HEK293 (cell line): ENCODE data around the gene ACACB.

Experiments
- CTCF ChIA-PET: fragments of 350-600 bp; formaldehyde crosslinking; extraction: SDS; loops from one replicate; lab custom pipeline; 2021; ENCODE audit warnings: antibody characterized with exemption; lab: Yijun Ruan, JAX
- POLR2A ChIA-PET: fragments of 300-600 bp; formaldehyde crosslinking; extraction: SDS; loops from one replicate; lab custom pipeline; 2020; ENCODE audit warnings: antibody characterized with exemption, inconsistent platforms; lab: Yijun Ruan, JAX
- H3K27ac ChIP-seq: fragments of 200-500 bp; sonication (Bioruptor generic); 2 replicates; pipeline ENCODE4 v1.5.1; 2014; ENCODE audit warnings: low read depth, low read length, control low read depth, inconsistent platforms; ENCODE audit errors: extremely low read depth
- H3K36me3 ChIP-seq, 2 experiments: fragments of 200-500 bp in 1 of 2; sonication (Bioruptor generic) in 1 of 2; 1 replicate in 1 of 2; 2 replicates in 1 of 2; pipeline ENCODE4 v1.5.1; 2014 to 2017; ENCODE audit warnings: inconsistent platforms in 2 of 2, low read length in 2 of 2; ENCODE audit not compliant: control insufficient read depth in 2 of 2, insufficient read depth in 1 of 2
- H3K4me1 ChIP-seq: fragments of 200-500 bp; sonication (Bioruptor generic); 2 replicates; pipeline ENCODE4 v1.5.1; 2014; ENCODE audit warnings: mild to moderate bottlenecking, low read length, inconsistent platforms; ENCODE audit not compliant: control insufficient read depth, insufficient read depth
- H3K4me3 ChIP-seq: 2 replicates; pipeline ENCODE4 v1.5.1; 2011; ENCODE audit warnings: low read depth, mild to moderate bottlenecking, control low read depth, low read length, moderate library complexity
- H3K9me3 ChIP-seq: fragments of 200-500 bp; sonication (Bioruptor generic); 2 replicates; pipeline ENCODE4 v1.5.1; 2014; ENCODE audit warnings: low read depth, low read length, inconsistent platforms; ENCODE audit not compliant: control insufficient read depth, insufficient read depth
- BCL11A ChIP-seq: fragments of 450-650 bp; formaldehyde crosslinking; IDR thresholded peaks from 2 replicates; pipeline ENCODE4 v1.5.1; 2016; ENCODE audit warnings: low read depth, missing biosample characterization, missing genetic modification characterization
- BCL11B ChIP-seq: fragments of 450-650 bp; formaldehyde crosslinking; IDR thresholded peaks from 2 replicates; pipeline ENCODE4 v1.5.1; 2016; ENCODE audit warnings: low read depth, missing biosample characterization, missing genetic modification characterization
- FEZF1 ChIP-seq: fragments of 450-650 bp; formaldehyde crosslinking; IDR thresholded peaks from 2 replicates; pipeline ENCODE4 v1.5.1; 2016; ENCODE audit warnings: missing biosample characterization, missing genetic modification characterization
- GLI2 ChIP-seq: fragments of 450-650 bp; formaldehyde crosslinking; IDR thresholded peaks from 2 replicates; pipeline ENCODE4; 2017; ENCODE audit warnings: missing biosample characterization, missing genetic modification characterization, low read depth, borderline replicate concordance
- SALL2 ChIP-seq: fragments of 450-650 bp; formaldehyde crosslinking; IDR thresholded peaks from 2 replicates; pipeline ENCODE4 v1.5.0; 2017; ENCODE audit warnings: missing biosample characterization, mild to moderate bottlenecking, missing genetic modification characterization, borderline replicate concordance
- SP2 ChIP-seq: fragments of 450-650 bp; formaldehyde crosslinking; IDR thresholded peaks from 2 replicates; pipeline ENCODE4 v1.5.1; 2016; ENCODE audit warnings: missing biosample characterization, missing genetic modification characterization
- TCF7L2 ChIP-seq: IDR thresholded peaks from 2 replicates; pipeline ENCODE4 v1.6.1; 2011; ENCODE audit warnings: low read depth, mild to moderate bottlenecking, inconsistent platforms, low read length, moderate library complexity, borderline replicate concordance
- ZBTB20 ChIP-seq: fragments of 450-650 bp; formaldehyde crosslinking; IDR thresholded peaks from 2 replicates; pipeline ENCODE4 v1.5.1; 2016; ENCODE audit warnings: missing biosample characterization, missing genetic modification characterization
- ZBTB8A ChIP-seq: fragments of 450-650 bp; formaldehyde crosslinking; IDR thresholded peaks from 2 replicates; pipeline ENCODE4 v1.5.1; 2016; ENCODE audit warnings: missing biosample characterization, missing genetic modification characterization
- ZNF175 ChIP-seq: fragments of 450-650 bp; formaldehyde crosslinking; IDR thresholded peaks from 2 replicates; pipeline ENCODE4 v1.5.1; 2016; ENCODE audit warnings: missing biosample characterization, missing genetic modification characterization
- ZNF24 ChIP-seq: fragments of 450-650 bp; formaldehyde crosslinking; IDR thresholded peaks from 2 replicates; pipeline ENCODE4 v1.5.1; 2016; ENCODE audit warnings: missing biosample characterization, missing genetic modification characterization
- ZNF266 ChIP-seq: fragments of 450-650 bp; formaldehyde crosslinking; IDR thresholded peaks from 2 replicates; pipeline ENCODE4 v1.5.1; 2016; ENCODE audit warnings: missing biosample characterization, missing genetic modification characterization, low read depth
- ZNF366 ChIP-seq: fragments of 450-650 bp; formaldehyde crosslinking; conservative IDR thresholded peaks from 2 replicates; pipeline ENCODE4 v1.5.1; 2016; ENCODE audit warnings: missing biosample characterization, missing genetic modification characterization
- ZNF423 ChIP-seq: fragments of 450-650 bp; formaldehyde crosslinking; IDR thresholded peaks from 2 replicates; pipeline ENCODE4 v1.5.1; 2016; ENCODE audit warnings: missing biosample characterization, missing genetic modification characterization
- ZNF529 ChIP-seq: fragments of 450-650 bp; formaldehyde crosslinking; IDR thresholded peaks from 2 replicates; pipeline ENCODE4 v1.5.1; 2017; ENCODE audit warnings: missing genetic modification characterization, missing biosample characterization; ENCODE audit not compliant: insufficient replicate concordance
- ZNF548 ChIP-seq: fragments of 450-650 bp; formaldehyde crosslinking; IDR thresholded peaks from 2 replicates; pipeline ENCODE4 v1.5.1; 2016; ENCODE audit warnings: missing biosample characterization, missing genetic modification characterization
- ZNF555 ChIP-seq: fragments of 450-650 bp; formaldehyde crosslinking; conservative IDR thresholded peaks from 2 replicates; pipeline ENCODE4 v1.5.1; 2017; ENCODE audit warnings: missing biosample characterization, mild to moderate bottlenecking, missing genetic modification characterization, inconsistent platforms
- ZNF777 ChIP-seq: fragments of 450-650 bp; formaldehyde crosslinking; IDR thresholded peaks from 2 replicates; pipeline ENCODE4 v1.5.1; 2017; ENCODE audit warnings: missing biosample characterization, missing genetic modification characterization, borderline replicate concordance
- TF ChIP-seq, protein P1 (sequence below): fragments of 450-650 bp; formaldehyde crosslinking; IDR thresholded peaks from 2 replicates; pipeline ENCODE4 v1.5.1; 2016; ENCODE audit warnings: missing biosample characterization, missing genetic modification characterization
- TF ChIP-seq, protein P2 (sequence below): fragments of 450-650 bp; formaldehyde crosslinking; IDR thresholded peaks from 2 replicates; pipeline ENCODE4 v1.5.1; 2016; ENCODE audit warnings: missing biosample characterization, missing genetic modification characterization
- TF ChIP-seq, protein P3 (sequence below): fragments of 450-650 bp; formaldehyde crosslinking; IDR thresholded peaks from 2 replicates; pipeline ENCODE4 v1.5.1; 2016; ENCODE audit warnings: missing biosample characterization, missing genetic modification characterization, low read depth
- TF ChIP-seq, protein P4 (sequence below): fragments of 450-650 bp; formaldehyde crosslinking; IDR thresholded peaks from 2 replicates; pipeline ENCODE4 v1.5.1; 2016; ENCODE audit warnings: missing biosample characterization, missing genetic modification characterization

The ACACB gene

DNA sequence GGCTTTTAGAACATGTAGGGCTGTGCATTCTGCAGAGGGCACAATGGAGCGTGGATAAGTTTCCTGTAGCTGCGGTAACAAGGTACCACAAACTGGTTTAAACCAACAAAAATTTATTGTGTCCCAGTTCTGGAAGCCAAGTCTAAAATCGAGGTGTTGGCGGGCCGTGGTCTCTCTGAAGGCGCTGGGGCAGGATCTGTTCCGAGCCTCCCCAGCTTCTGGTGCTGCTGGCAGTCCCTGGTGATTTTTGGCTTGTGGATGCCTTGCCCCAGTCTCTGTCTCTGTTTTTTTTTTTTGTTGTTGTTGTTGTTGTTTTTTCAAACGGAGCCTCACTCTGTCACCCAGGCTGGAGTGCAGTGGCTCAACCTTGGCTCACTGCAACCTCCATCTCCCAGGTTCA is 77.5 kb downstream of the ACACB start:
- Histone ChIP-seq H3K27ac (no peak overlapping the region), H3K36me3 (peaks cover 0 to 40% of the 10 kb centered on the region in 2 experiments; a peak in 1 of 3 replicates), H3K9me3 (no peaks in the 10 kb centered on the region), H3K4me3 (no peak overlapping the region), H3K4me1 (no peaks in the 10 kb centered on the region)
- TF ChIP-seq, protein P1, sequence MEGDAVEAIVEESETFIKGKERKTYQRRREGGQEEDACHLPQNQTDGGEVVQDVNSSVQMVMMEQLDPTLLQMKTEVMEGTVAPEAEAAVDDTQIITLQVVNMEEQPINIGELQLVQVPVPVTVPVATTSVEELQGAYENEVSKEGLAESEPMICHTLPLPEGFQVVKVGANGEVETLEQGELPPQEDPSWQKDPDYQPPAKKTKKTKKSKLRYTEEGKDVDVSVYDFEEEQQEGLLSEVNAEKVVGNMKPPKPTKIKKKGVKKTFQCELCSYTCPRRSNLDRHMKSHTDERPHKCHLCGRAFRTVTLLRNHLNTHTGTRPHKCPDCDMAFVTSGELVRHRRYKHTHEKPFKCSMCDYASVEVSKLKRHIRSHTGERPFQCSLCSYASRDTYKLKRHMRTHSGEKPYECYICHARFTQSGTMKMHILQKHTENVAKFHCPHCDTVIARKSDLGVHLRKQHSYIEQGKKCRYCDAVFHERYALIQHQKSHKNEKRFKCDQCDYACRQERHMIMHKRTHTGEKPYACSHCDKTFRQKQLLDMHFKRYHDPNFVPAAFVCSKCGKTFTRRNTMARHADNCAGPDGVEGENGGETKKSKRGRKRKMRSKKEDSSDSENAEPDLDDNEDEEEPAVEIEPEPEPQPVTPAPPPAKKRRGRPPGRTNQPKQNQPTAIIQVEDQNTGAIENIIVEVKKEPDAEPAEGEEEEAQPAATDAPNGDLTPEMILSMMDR = no peak
- TF ChIP-seq BCL11A (tag by site-specific recombination) (no peak), ZNF555 (tag by site-specific recombination) (no peak), ZBTB8A (no peak), TCF7L2 (no peak), BCL11B (tag by site-specific recombination) (no peak), ZNF175 (tag by site-specific recombination) (no peak), ZNF24 (no peak), ZBTB20 (no peak), ZNF423 (tag by site-specific recombination) (no peak), SP2 (tag by site-specific recombination) (no peak), ZNF266 (tag by site-specific recombination) (no peak), GLI2 (tag by site-specific recombination) (no peak), ZNF529 (no peak), ZNF366 (tag by site-specific recombination) (no peak), SALL2 (tag by site-specific recombination) (no peak), FEZF1 (tag by site-specific recombination) (no peak)
- TF ChIP-seq, protein P2, sequence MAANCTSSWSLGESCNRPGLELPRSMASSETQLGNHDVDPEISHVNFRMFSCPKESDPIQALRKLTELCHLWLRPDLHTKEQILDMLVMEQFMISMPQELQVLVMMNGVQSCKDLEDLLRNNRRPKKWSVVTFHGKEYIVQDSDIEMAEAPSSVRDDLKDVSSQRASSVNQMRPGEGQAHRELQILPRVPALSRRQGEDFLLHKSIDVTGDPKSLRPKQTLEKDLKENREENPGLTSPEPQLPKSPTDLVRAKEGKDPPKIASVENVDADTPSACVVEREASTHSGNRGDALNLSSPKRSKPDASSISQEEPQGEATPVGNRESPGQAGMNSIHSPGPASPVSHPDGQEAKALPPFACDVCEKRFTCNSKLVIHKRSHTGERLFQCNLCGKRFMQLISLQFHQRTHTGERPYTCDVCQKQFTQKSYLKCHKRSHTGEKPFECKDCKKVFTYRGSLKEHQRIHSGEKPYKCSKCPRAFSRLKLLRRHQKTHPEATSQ (tag by site-specific recombination) = no peak
- TF ChIP-seq, protein P3, sequence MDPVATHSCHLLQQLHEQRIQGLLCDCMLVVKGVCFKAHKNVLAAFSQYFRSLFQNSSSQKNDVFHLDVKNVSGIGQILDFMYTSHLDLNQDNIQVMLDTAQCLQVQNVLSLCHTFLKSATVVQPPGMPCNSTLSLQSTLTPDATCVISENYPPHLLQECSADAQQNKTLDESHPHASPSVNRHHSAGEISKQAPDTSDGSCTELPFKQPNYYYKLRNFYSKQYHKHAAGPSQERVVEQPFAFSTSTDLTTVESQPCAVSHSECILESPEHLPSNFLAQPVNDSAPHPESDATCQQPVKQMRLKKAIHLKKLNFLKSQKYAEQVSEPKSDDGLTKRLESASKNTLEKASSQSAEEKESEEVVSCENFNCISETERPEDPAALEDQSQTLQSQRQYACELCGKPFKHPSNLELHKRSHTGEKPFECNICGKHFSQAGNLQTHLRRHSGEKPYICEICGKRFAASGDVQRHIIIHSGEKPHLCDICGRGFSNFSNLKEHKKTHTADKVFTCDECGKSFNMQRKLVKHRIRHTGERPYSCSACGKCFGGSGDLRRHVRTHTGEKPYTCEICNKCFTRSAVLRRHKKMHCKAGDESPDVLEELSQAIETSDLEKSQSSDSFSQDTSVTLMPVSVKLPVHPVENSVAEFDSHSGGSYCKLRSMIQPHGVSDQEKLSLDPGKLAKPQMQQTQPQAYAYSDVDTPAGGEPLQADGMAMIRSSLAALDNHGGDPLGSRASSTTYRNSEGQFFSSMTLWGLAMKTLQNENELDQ (tag by site-specific recombination) = no peak
- TF ChIP-seq, protein P4, sequence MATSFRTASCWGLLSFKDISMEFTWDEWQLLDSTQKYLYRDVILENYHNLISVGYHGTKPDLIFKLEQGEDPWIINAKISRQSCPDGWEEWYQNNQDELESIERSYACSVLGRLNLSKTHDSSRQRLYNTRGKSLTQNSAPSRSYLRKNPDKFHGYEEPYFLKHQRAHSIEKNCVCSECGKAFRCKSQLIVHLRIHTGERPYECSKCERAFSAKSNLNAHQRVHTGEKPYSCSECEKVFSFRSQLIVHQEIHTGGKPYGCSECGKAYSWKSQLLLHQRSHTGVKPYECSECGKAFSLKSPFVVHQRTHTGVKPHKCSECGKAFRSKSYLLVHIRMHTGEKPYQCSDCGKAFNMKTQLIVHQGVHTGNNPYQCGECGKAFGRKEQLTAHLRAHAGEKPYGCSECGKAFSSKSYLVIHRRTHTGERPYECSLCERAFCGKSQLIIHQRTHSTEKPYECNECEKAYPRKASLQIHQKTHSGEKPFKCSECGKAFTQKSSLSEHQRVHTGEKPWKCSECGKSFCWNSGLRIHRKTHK = no peak
- POLR2A ChIA-PET = no interaction called here
- CTCF ChIA-PET = no interaction called here

DNA sequence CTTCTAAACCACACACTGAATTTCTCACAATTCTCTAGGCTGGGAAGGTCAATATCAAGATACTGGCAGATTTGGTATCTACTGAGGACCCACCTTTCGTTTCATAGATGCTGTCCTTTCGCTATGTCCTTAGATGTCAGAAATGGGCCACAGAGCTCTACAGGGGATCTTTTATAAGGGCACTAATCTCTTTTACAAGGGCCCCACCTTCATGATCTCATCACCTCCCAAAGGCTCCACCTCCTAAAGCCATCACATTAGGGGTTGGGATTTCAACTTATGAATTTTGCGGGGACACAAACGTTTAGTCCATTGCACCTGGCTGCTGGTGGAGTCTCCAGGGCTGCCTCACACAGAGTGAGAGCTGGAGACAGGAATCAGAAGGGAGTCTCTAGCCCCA is 79.9 kb downstream of the ACACB start:
- ChIA-PET POLR2A (no interaction called here), CTCF (interaction anchor here (0.6 kb wide), 1 partner anchor 246 kb away, joined by 5 read pairs; no protein-coding TSS in a partner anchor)

More for the DNA sequence above, 79.9 kb downstream of the ACACB start:
- Histone ChIP-seq H3K9me3 (no peaks in the 10 kb centered on the region), H3K4me1 (no peaks in the 10 kb centered on the region), H3K4me3 (no peak overlapping the region), H3K36me3 (peaks cover 0 to 40% of the 10 kb centered on the region in 2 experiments; a peak in 2 of 3 replicates), H3K27ac (no peak overlapping the region)
- TF ChIP-seq, protein P2 (tag by site-specific recombination) = no peak
- TF ChIP-seq ZNF548 (tag by site-specific recombination) (no peak), ZNF777 (no peak)
